Prostate gland (tissue), 2 donors: ENCODE data around the gene LPIN1. TPM values are rescaled to one million over a fixed set of nuclear protein-coding genes. Genes with fewer than 3 reads are reported as not detected.

Experiments
- DNase-seq: peaks from one replicate; pipeline ENCODE4 v3.0.0-alpha.2; 2019; ENCODE audit warnings: low spot score
- H3K27ac ChIP-seq, 2 donors: fragments of 200-600 bp; sonication (generic); 2 replicates each; pipeline ENCODE4 v1.5.1; 2017 to 2019
- H3K27me3 ChIP-seq: fragments of 200-600 bp; sonication (generic); replicated peaks from 2 replicates; pipeline ENCODE4 v1.5.1; 2019; ENCODE audit not compliant: insufficient read depth
- H3K36me3 ChIP-seq, 2 donors: fragments of 200-600 bp; sonication (generic); 1 replicate in 1 of 2; 2 replicates in 1 of 2; pipeline versions ENCODE4 v1.5.1 to v1.8.1; 2017 to 2019
- H3K4me1 ChIP-seq: fragments of 200-600 bp; sonication (generic); replicated peaks from 2 replicates; pipeline ENCODE4 v1.5.1; 2019
- H3K4me3 ChIP-seq, 2 donors: fragments of 200-600 bp; sonication (generic); 2 replicates each; pipeline ENCODE4 v1.5.1; 2017 to 2019
- H3K9me3 ChIP-seq: fragments of 200-600 bp; sonication (generic); 2 replicates; pipeline ENCODE4 v1.5.1; 2017
- CTCF ChIP-seq, 4 experiments: fragments of 200-600 bp in 2 of 4; fragments of 450-650 bp in 2 of 4; sonication (generic) in 2 of 4; IDR thresholded peaks; 1 replicate in 3 of 4; 2 replicates in 1 of 4; pipeline ENCODE4 v1.5.1; 2016 to 2019; ENCODE audit warnings: antibody characterized with exemption in 4 of 4, mild to moderate bottlenecking in 2 of 4, moderate library complexity in 2 of 4
- POLR2A ChIP-seq: fragments of 450-650 bp; IDR thresholded peaks from one replicate; pipeline ENCODE4 v1.6.1; 2016; ENCODE audit warnings: antibody characterized with exemption, mild to moderate bottlenecking
- POLR2AphosphoS5 ChIP-seq: sonication (generic); formaldehyde crosslinking; IDR thresholded peaks from one replicate; pipeline ENCODE4 v1.6.1; 2017; ENCODE audit warnings: antibody characterized with exemption
- WGBS: methylation state at CpG from one replicate; pipeline ENCODE4 v1.1.5; 2018; 5-methylcytosine and 5-hydroxymethylcytosine counted together
- intact Hi-C: fragments of 100-400 bp; cut with DNase I; formaldehyde crosslinking; loops from one replicate; pipeline ENCODE4 v1.14.2; 2022
- total RNA-seq, 2 donors: library from RNA; depleted of rRNA; stranded (reverse); fragments of >200 nt; gene quantifications; one replicate each; pipeline ENCODE4 v1.1.0, GENCODE V29; 2016

Gene LPIN1
- total RNA-seq, 2 donors from 2014 or later = 18.2 to 57.1 TPM

GRCh38 chr2:11773111-11773510 lies 26.7 kb downstream of the LPIN1 start:
- intact Hi-C loops = no loop called here
- Histone ChIP-seq H3K36me3 (no peaks in the 10 kb centered on the region), H3K9me3 (no peaks in the 10 kb centered on the region), H3K27ac (no peak overlapping the region), H3K27me3 (no peaks in the 10 kb centered on the region), H3K4me1 (no peaks in the 10 kb centered on the region), H3K4me3 (no peak overlapping the region)
- WGBS = 87% methylated on average over 10 of the region's 10 CpGs
- no peak for DNase-seq
- TF ChIP-seq CTCF (IDR thresholded peaks at IDR 0.05) (no peak), POLR2AphosphoS5 (no peak), POLR2A (no peak)

- WGBS = 81% methylated on average over 7 of the region's 7 CpGs
- Histone ChIP-seq H3K27ac (no peak overlapping the region), H3K9me3 (no peaks in the 10 kb centered on the region), H3K27me3 (no peaks in the 10 kb centered on the region), H3K4me3 (no peak overlapping the region), H3K4me1 (no peaks in the 10 kb centered on the region), H3K36me3 (no peaks in the 10 kb centered on the region)
- TF ChIP-seq CTCF (IDR thresholded peaks at IDR 0.05) (no peak), POLR2AphosphoS5 (no peak), POLR2A (no peak)
- DNase-seq = no peak
- intact Hi-C loops = no loop called here
Measured at GRCh38 chr2:11773747-11774525, 27.5 kb downstream of the LPIN1 start.

DNA sequence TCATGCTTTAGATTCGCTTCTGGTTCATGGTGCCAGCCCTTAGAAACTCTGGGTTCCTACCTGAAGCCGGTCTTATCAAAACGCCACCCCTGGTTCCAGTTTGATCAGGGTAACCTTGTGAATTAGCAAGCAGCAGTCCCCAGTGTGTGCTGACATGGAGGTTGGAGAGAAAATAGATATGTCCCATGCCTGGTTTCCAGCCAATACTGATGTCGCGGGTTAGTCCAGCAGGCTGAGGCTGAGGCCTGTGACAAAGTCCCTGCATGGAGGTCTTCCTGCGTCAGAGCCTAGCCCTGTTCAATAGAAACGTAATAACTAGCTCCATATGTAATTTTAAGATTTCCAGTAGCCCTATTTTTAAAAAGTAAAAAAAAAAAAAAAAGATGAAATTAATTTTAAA lies 28.2 kb downstream of the LPIN1 start:
- intact Hi-C loops = no loop called here
- Histone ChIP-seq H3K27ac (no peak overlapping the region), H3K4me1 (no peaks in the 10 kb centered on the region), H3K9me3 (no peaks in the 10 kb centered on the region), H3K27me3 (no peaks in the 10 kb centered on the region), H3K4me3 (no peak overlapping the region), H3K36me3 (no peaks in the 10 kb centered on the region)
- TF ChIP-seq CTCF (IDR thresholded peaks at IDR 0.05) (no peak), POLR2A (no peak), POLR2AphosphoS5 (no peak)
- DNase-seq = no peak
- whole genome bisulfite sequencing = 93% methylated on average over 7 of the region's 7 CpGs

DNA sequence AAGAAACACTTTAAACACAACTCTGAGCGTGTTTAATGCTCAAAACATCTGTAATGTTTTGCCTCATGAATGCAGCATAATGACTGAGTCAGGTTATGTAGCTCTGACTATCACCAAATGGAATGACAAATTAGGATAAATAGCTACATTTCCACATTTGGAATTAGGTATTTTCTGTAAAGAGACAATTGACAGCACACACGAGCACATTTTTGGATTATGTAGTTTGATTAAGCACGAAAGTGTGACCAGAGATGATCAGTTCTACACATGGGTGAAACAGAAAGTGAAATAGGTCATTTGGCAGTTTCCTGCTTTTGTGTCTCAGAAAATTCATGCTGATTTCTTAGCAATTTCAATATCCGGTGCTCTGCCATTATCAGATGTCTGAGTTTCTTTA lies 29.0 kb downstream of the LPIN1 start:
- H3K27ac ChIP-seq = no peak overlapping the region

GRCh38 chr2:11777066-11777782 lies 30.8 kb downstream of the LPIN1 start:
- no peak for TF ChIP-seq CTCF (IDR thresholded peaks at IDR 0.05)
- no peak for TF ChIP-seq POLR2A
- TF ChIP-seq POLR2AphosphoS5 = no peak
- H3K27ac ChIP-seq = no peak overlapping the region
- H3K27me3 ChIP-seq = no peaks in the 10 kb centered on the region
- intact Hi-C loops = no loop called here
- DNase-seq = no peak
- H3K4me1 ChIP-seq = no peaks in the 10 kb centered on the region
- H3K9me3 ChIP-seq = no peaks in the 10 kb centered on the region
- H3K4me3 ChIP-seq = no peak overlapping the region
- no peaks in the 10 kb centered on the region for H3K36me3 ChIP-seq
- 76% methylated on average over 24 of the region's 24 CpGs for WGBS

More for the DNA sequence above, 29.0 kb downstream of the LPIN1 start:
- H3K27me3 ChIP-seq = no peaks in the 10 kb centered on the region
- DNase-seq = no peak
- H3K4me3 ChIP-seq = no peak overlapping the region
- WGBS = 76% methylated on average over 4 of the region's 4 CpGs
- H3K36me3 ChIP-seq = no peaks in the 10 kb centered on the region
- TF ChIP-seq POLR2A (no peak), POLR2AphosphoS5 (no peak)
- intact Hi-C loops = no loop called here
- H3K9me3 ChIP-seq = no peaks in the 10 kb centered on the region
- H3K4me1 ChIP-seq = no peaks in the 10 kb centered on the region
